ENCODE measurements around the gene KBTBD7.
"Not testable (repeated sequence)": the region's sequence is repeated elsewhere in the genome, so short reads cannot be mapped to it uniquely, and the experiment has no call there.

KBTBD7 gene

DNA sequence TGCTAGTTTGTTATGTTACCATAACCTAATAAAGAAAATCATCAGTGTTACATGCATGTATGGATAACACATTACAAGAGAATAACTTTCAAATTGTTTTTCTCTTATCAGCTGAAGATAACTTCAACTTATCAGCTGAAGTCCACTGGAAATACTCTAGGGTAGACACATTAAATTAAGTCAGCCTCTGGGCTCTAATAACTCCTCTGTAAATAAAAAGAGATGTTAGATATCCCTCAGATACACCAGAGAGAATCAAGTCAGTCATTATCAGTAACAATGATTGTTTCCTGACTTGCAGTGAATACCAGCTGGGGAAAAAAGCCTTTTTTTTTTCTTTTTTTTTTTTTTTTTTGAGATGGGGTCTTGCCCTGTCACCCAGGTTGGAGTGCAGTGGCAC, 1.6 kb upstream of the KBTBD7 start:
- no peak for DNase-seq (ENCODE audit: low read depth)

DNA sequence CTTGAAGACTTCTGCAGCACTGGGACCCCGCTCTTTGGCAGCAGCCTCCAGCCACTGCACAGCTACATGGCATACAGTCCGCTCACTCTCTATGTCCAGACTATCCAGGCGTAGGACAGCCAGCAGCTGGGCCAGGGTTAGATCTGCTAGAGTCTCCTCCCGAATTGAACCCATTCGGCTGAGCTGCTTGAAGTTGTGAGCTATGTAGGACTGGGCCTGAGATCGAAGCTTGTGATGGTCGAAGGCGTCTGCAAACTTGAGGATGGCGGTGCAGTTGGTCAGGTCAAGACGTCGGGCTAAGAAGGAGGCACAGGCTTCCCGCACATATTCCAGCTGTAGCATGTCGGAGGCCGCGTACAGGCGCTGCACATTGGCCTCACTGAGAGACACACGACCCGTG, 900 bp downstream of the KBTBD7 start:
- no peak for DNase-seq (ENCODE audit: low read depth)

DNA sequence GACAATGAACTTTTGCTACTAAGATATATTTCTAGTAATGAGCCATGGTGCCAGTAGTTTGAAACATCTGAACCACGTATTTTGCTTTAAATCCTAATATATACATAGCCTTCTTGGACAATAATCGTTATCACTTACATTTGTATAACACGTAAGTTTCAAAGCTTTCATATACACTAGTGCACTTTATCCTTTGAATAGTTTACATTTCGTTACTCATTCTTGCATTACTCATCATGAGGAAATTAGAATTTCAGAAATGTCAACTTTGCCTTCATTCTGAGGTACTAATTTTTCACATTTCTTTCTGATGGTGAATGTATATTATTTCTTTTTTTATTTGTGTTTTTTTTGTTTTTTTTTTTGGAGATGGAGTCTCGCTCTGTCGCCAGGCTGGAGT, 5.8 kb downstream of the KBTBD7 start:
- no peak for DNase-seq (ENCODE audit: low read depth)

DNA sequence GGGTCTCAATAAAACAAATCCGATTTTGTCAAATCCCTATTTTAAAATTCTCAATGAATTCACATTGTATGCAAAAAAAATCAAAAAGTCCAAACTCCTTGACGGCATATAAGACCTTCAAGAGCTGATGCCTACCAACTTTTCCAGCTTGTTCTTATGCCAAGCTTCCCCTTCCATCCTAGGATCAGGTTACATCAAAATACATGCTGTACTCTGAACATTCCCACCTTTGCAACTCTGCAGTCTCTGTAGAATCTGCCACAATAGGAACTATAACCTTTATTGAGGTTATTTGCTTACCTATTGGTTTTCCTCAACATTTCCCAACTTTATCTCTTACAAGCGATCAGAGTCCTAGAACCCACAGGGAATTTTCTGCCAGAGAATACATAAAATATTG, 7.9 kb downstream of the KBTBD7 start:
- DNase-seq (ENCODE audit: low read depth) = no peak

DNA sequence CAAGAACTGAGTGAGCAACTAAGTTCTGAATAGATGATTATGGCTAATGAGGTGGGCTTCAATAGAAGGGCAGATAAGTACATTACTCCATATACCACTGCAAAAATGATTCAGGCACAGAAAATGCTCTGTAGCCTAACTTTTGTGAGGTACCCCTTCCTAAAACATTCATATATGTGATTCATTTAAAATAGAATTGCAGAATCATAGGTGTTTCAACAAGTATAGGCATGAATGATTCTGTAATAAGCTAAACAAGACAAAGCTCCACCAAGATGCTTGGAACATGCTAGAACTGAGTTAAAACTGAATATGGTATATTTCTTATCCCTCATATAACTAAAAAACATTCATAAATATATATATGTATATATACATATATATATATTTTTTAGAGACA, 12.1 kb downstream of the KBTBD7 start:
- no peak for DNase-seq (ENCODE audit: low read depth)

DNA sequence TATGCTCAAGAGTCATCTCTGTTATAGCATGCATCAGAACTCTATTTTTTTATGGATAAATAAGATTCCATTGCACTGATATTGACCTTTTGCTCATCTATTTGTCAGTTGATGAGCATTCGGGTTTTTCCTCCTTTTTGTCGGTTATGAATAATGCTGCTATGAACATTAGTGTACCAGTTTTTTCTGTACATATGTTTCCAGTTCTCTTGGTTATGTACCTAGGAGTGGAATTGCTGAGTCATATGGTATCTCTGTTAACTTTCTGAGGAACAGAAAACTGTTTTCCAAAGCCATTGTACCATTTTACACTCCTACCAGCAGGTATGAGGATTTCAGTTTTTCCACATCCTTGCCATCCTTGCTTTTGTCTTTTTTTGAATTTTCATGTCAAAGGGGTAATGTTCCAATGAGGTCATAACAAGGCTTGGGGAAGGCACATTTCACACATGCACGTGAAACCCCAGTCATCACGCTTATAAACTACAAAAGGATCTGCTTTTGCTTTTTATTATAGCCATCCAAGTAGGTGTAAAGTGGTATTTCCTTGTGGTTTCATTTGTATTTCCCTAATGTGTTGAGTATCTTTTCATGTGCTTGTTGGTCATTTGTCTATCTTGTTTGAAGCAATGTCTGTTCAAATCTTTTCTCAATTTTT, 14.6 kb downstream of the KBTBD7 start:
- no peak for DNase-seq (ENCODE audit: low read depth)

DNA sequence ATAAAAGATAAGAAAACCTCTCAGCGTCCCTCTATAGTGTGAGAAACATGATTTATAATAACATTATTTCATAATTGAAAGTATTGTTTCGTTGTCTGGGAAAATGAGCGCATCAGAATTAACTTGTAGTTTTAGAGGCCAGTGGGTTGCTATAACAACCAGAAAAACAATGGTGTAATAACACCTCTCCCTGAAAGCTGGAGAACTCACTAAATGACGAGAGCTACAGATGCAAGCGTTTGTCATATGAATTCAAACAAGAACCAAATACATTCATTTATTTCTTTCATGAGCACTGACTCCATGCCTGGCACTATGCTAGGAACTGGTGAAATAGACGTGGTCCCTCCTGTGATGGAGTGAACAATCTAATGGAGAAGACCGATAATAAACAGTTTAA, 16.3 kb downstream of the KBTBD7 start:
- no peak for DNase-seq (ENCODE audit: low read depth)

DNA sequence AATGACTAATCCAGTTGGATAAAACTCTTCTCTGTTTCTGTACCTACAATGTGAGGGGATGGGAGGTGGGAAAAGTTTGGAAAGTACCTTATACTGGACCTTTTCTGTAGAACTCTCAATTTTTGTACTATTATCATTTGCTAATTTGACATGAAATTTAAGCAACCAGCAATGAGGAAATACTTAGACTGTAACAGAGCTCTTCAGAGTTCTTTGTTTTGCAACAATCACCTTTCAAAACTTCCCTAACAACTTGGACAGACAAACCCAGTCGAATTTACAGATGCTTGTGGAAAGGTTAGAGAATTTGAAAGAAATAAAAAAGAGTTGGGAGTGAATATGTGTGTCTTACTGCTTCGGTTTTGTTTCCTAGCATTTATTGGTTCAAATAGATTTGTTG, 16.8 kb downstream of the KBTBD7 start:
- DNase-seq (ENCODE audit: low read depth) = no peak

DNA sequence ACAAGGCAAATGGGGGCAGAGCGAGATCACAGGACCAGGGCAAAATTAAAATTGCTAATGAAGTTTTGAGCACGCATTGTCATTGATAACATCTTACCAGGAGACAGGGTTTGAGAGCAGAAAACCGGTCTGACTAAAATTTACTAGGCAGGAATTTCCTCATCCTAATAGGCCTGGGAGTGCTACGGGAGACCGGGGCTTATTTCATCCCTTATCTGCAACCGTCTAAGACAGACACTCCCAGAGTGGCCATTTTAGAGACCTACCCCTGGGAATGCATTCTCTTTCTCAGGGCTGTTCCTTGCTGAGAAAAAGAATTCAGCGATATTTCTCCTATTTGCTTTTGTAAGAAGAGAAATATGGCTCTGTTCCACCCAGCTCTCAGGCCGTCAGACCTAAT, 18.8 kb downstream of the KBTBD7 start:
- not testable (repeated sequence) for DNase-seq (ENCODE audit: low read depth)

DNA sequence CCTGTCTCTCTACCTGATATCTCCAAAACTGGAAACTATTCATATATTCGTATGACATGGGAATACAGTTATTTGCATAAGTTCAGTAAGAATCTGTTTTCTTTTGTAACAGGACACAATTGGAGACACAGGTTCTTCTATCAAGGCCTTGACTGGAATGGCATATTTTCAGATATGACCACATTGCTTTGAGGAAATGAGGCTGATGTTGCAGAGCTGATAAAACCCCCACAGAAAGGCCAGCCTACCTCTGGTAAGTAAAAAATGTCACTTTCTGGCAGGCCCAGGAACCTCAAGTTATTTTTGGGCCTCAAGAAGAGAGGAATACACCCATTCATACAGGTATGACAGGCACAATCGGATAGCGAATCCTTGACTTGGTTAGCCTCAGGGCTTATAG, 32.2 kb downstream of the KBTBD7 start:
- no peak for DNase-seq (ENCODE audit: low read depth)

DNA sequence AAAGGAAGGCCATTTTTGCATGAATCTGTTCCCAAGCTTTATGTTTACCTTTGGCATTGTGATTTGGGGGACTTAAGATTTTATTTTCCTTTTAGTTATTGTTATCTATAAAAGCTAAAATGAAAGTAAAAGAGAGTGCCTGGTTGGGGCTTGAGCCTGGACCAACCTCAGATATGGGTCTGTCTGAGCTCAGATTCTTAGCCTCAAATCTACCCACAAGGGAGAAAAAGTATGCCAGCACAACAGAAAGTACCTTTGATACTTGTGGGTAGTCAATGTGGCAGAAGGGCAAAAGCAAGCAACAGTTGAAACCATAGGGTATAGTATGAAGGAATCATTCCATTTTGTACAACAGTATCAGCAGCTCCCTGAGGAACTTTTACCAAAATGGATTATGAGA, 35.2 kb downstream of the KBTBD7 start:
- no peak for DNase-seq (ENCODE audit: low read depth)

DNA sequence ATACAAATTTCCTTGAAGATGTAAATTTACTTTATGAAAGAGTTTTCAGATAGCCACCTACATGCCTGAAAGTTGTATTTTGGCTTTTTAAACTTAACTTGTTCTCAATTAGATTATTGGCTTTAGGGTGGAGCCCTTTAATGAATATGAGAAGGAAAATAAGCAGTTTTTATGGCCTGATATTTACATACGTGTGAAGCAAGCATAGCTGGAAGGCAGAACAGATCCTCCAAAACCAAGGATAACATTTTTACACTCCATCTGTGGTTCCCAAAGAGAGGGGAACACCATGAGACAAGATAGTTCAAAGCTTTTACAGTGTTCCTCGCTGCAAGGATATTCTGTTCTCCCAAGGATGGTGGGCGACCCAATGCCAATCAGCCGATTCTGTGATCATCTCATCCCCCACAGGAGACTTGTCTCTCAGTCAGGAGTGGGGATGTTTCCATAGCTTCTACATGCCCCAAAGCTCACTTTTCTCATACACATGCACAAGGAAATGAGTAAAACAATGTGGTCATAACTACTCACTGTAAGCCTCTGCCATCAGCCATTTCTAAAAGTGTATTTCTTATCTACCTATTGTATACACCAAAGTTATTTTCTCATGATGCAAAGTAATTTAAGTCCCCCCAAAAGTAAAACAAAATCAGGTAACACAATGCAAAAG, 37.2 kb downstream of the KBTBD7 start:
- no peak for DNase-seq (ENCODE audit: low read depth)

DNA sequence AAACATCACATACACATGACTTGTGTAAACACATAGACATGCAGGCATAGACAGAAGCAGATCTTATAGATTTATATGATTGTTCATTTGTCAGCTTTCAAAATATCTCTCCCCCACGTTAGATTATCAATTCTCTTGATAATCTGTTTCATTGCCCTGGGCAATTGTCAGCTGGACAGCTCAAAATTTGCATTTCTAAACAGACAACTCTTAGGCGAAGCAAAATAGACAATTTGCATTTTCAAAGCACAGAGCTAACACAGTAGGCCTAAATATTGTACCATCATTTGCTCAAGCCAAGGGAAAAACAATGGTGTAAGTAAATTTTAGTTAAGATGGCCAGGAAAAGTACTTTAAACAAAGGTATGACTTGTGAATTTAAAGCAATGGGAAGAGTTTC, 37.7 kb downstream of the KBTBD7 start:
- DNase-seq (ENCODE audit: low read depth) = no peak

DNA sequence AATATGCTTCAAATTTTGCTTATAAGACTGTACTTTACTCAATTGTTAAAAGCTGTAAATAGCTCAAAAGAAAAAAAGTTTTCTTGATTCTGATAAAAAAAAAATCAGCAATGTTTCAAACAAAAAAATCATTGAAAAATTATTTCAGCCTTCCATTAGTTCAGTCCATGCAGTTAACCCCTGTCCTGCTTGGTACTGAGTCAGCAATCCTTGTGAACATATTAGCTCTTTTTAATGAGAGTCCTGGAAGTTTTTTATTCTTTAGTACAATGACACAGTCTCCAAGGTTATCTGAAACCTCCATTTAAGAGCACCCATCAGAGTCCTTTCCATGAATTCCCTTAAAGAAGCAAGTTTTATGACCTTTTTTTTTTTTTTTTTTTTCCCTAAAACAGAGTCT, 40.3 kb downstream of the KBTBD7 start:
- DNase-seq (ENCODE audit: low read depth) = no peak

DNA sequence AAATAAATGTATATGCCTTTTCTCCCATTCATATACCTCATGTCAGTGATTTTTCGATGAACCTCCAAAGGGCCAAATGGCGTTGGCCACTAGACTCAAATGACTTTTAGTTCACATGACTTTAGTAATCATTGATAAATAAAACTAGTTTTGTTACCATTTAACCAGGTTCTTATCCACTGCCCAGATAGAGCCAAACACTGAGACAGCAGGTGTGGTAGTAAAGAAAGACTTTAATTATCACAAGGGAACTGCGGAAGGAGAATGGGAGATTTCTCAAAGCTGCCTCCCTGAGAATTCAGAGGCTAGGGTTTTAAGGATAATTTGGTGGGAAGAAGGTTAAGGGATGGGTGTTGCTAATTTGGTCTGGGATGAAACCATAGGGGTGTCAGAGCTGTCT, 42.4 kb downstream of the KBTBD7 start:
- no peak for DNase-seq (ENCODE audit: low read depth)

DNA sequence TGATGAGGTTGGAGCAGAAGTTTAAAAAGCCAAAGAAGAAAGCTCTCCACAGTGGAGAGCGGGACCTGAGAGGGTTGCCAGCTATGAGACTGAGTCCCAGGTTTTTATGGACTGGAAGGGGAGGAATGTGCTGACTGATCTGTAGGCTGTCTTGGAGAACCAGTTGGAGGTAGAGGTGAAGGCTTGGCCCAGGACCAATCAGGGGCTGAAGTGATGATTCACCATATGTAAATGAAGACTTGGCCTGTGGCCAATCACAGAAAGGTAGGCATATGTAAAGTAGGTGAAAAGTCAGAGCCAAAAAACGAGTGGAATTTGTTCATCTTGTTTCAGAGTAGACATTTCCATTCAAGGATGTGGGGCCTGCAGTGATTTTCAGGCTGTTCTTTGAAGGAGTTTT, 44.3 kb downstream of the KBTBD7 start:
- DNase-seq (ENCODE audit: low read depth) = no peak

DNA sequence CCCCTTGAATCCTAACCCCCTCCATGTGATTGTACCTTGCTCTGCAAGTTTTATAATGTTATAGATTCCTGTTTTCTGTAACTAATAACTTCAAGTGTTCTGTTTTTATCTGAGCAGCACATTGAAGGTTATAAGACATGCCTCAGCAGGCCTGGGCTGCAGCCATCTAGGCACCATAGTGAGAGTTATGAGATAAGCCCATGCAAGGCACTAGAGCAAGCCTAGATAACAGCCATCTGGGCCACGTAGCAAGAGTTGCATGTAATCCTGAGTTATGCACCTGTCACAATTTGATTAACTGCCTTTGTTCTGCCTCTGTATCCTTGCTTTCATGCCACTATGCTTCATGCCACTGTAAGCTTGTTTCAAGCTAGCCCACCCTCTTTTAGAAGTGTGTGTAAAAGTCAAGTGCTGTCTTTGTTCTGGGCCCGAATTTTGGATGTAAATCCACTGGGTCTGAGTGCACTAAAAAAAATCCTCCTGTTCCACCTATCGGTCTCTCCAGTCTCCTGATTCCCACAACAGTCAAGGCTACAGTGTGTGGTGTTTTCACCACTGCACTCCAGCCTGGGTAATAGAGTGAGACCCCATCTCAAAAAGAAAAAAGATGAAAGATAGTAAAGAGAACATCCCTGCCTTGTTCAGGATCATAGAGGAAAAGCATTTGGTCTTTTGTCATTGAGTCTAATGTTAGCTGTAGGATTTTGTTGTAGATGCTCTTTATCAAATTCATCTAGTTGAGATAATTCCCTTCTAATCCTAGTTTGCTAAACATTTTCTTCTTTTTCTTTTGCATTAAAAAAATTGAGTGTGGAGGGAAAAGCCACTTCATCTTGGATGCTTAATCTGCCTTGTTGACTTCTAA, 45.7 kb downstream of the KBTBD7 start:
- DNase-seq (ENCODE audit: low read depth) = no peak

DNA sequence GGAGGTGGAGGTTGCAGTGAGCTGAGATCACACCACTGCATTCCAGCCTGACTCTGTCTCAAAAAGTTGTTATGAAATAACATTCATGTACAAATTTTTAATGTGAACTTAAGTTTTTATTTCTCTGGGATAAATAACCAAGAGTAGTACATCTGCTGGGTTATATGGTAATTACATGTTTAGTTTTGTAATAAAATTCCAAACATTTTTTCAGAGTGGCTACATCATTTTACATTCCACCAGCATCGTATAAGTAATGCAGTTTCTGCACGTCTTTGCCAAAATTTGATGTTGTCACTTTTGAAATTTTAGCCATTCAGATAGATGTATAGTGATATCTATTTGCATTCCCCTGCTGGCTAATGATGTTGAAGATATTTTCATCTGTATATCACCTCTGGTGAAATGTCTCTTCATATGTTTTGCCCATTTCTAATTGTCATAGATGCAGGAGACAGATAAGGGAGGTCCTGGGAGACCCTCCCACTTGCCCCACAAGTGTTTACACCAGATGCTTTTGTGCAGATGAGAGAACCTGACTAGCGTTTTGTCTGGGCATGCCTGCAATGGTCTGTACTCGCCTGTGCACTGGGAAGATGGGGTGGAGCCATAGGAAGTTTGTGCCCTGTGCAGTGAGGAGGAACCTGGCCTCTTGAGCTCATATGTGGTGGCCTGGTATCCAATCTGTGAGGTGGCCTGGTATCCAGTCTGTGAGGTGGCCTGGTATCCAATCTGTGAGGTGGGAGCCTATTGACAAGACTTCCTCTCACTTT, 49.0 kb downstream of the KBTBD7 start:
- DNase-seq (ENCODE audit: low read depth) = no peak

DNA sequence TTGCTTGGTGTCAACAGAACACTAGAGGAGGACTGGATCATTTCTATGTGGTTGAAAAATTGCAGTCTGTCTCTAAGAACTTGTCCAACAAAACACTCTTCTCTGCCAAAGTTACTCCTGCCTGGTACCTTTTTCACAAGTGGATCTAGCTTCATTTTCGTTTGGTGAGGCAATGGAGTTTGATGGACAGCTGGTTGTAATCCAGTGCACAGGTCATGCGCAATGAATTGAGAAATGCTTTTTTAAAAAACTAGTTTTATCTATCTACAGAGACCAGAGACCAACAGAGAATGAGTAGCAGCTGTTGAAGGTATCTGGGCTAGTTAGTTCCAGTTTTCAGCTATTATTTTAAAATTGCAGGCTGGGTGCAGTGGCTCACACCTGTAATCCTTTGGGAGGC, 49.8 kb downstream of the KBTBD7 start:
- no peak for DNase-seq (ENCODE audit: low read depth)
